HL-60 (cell line): ENCODE results near the gene CT83.

Source experiments
- DNase-seq, 2 experiments: peaks; one replicate each; pipeline ENCODE4 v3.0.0-alpha.2; 2010 to 2020; ENCODE audit warnings: low read depth in 1 of 2, low spot score in 1 of 2
- H3K27ac ChIP-seq: fragments of 250-450 bp; sonication (Bioruptor Pico); replicated peaks from 2 replicates; pipeline ENCODE4 v1.5.1; 2020; ENCODE audit warnings: mild to moderate bottlenecking, moderate library complexity
- H3K27me3 ChIP-seq: fragments of 250-450 bp; sonication (Bioruptor Pico); 2 replicates; pipeline ENCODE4 v1.5.1; 2021; ENCODE audit warnings: mild to moderate bottlenecking, moderate library complexity; ENCODE audit not compliant: insufficient read depth, poor library complexity, severe bottlenecking
- H3K4me3 ChIP-seq: replicated peaks from 2 replicates; pipeline ENCODE4 v1.5.1; 2011; ENCODE audit warnings: mild to moderate bottlenecking, control low read depth, low read length; ENCODE audit not compliant: insufficient read depth
- GABPA ChIP-seq: IDR thresholded peaks from 2 replicates; pipeline ENCODE4 v1.6.1; 2012; ENCODE audit warnings: low read depth
- POLR2AphosphoS5 ChIP-seq: IDR thresholded peaks from 2 replicates; pipeline ENCODE4 v1.6.1; 2012; ENCODE audit warnings: low read depth
- SPI1 ChIP-seq: IDR thresholded peaks from 2 replicates; pipeline ENCODE4 v1.6.1; 2012; ENCODE audit warnings: low read depth, mild to moderate bottlenecking, borderline replicate concordance
- TF ChIP-seq, protein P1 (sequence below): IDR thresholded peaks from 2 replicates; pipeline ENCODE4 v1.6.1; 2012; ENCODE audit warnings: low read depth; ENCODE audit not compliant: insufficient replicate concordance
- TF ChIP-seq, protein P2 (sequence below): IDR thresholded peaks from one replicate; pipeline ENCODE4 v1.5.1; 2011; ENCODE audit warnings: low read length, control low read depth, inconsistent platforms; ENCODE audit not compliant: insufficient read depth

Gene CT83

DNA sequence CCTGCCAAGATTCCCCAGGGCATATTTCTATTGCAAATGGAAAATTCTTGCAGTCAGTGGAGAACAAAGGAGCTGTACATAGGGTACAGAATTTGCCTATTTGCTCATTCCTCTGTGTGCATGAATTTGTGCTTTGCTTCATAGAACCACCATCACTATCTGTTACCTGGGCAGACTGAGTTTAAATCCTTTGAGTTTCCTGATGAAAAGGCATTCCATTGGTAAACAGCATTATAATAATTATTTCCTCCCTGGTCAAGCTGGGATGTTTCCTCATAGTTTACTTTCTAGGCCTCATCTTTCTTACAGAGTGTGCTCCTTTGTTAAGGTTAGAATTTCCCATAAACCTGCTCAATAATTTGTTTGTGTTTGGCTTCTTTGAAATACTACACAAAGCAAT is 27.2 kb downstream of the CT83 start:
- no peak for DNase-seq
- Histone ChIP-seq H3K27ac (no peak overlapping the region), H3K4me3 (no peak overlapping the region), H3K27me3 (no peaks in the 10 kb centered on the region)
- TF ChIP-seq SPI1: no peak
- TF ChIP-seq, protein P1, sequence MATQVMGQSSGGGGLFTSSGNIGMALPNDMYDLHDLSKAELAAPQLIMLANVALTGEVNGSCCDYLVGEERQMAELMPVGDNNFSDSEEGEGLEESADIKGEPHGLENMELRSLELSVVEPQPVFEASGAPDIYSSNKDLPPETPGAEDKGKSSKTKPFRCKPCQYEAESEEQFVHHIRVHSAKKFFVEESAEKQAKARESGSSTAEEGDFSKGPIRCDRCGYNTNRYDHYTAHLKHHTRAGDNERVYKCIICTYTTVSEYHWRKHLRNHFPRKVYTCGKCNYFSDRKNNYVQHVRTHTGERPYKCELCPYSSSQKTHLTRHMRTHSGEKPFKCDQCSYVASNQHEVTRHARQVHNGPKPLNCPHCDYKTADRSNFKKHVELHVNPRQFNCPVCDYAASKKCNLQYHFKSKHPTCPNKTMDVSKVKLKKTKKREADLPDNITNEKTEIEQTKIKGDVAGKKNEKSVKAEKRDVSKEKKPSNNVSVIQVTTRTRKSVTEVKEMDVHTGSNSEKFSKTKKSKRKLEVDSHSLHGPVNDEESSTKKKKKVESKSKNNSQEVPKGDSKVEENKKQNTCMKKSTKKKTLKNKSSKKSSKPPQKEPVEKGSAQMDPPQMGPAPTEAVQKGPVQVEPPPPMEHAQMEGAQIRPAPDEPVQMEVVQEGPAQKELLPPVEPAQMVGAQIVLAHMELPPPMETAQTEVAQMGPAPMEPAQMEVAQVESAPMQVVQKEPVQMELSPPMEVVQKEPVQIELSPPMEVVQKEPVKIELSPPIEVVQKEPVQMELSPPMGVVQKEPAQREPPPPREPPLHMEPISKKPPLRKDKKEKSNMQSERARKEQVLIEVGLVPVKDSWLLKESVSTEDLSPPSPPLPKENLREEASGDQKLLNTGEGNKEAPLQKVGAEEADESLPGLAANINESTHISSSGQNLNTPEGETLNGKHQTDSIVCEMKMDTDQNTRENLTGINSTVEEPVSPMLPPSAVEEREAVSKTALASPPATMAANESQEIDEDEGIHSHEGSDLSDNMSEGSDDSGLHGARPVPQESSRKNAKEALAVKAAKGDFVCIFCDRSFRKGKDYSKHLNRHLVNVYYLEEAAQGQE: no peak
- TF ChIP-seq POLR2AphosphoS5: no peak
- TF ChIP-seq GABPA: no peak
- TF ChIP-seq, protein P2, sequence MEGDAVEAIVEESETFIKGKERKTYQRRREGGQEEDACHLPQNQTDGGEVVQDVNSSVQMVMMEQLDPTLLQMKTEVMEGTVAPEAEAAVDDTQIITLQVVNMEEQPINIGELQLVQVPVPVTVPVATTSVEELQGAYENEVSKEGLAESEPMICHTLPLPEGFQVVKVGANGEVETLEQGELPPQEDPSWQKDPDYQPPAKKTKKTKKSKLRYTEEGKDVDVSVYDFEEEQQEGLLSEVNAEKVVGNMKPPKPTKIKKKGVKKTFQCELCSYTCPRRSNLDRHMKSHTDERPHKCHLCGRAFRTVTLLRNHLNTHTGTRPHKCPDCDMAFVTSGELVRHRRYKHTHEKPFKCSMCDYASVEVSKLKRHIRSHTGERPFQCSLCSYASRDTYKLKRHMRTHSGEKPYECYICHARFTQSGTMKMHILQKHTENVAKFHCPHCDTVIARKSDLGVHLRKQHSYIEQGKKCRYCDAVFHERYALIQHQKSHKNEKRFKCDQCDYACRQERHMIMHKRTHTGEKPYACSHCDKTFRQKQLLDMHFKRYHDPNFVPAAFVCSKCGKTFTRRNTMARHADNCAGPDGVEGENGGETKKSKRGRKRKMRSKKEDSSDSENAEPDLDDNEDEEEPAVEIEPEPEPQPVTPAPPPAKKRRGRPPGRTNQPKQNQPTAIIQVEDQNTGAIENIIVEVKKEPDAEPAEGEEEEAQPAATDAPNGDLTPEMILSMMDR: no peak

DNA sequence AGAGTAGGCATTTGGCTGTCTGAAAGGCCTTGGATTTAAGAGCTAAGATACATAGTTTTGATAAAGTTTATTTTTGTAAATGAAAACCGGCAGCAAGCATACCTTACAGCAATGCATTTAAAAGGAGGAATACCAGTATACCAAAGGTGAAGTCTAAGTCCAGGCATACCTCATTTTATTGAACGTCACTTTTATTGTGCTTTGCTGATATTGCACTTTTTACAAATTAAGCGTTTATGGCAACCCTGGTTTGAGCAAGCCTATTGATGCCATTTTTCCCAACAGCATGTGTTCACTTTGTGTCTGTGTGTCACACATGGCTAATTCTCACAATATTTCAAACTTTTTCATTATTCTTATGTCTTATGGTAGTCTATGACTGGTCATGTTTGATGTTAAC is 34.8 kb downstream of the CT83 start:
- no peak for DNase-seq
- Histone ChIP-seq H3K4me3 (no peak overlapping the region), H3K27me3 (no peaks in the 10 kb centered on the region), H3K27ac (no peak overlapping the region)
- no peak for TF ChIP-seq GABPA
- TF ChIP-seq POLR2AphosphoS5: no peak
- no peak for TF ChIP-seq SPI1
- TF ChIP-seq, protein P1: no peak
- TF ChIP-seq, protein P2: no peak

DNA sequence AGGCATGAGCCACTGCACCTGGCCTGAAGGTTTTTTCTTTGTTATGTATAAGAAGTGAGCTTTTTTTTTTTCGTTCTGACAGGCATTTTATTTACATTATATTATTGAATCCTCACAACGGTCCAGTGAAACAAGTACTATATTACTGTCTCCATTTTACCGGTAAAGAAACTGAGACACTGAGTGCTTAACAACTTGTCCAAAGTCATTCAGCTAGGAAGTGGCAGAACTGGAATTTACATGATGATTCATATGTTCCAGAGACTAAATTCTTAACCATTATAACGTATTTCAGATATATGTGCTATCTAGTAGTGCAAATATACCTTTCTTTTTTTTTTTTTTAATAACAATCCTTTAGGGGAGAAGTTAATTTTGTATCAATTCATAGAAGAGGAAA is 44.8 kb downstream of the CT83 start:
- no peak overlapping the region for H3K27ac ChIP-seq
- no peak overlapping the region for H3K4me3 ChIP-seq
- TF ChIP-seq, protein P1: no peak
- TF ChIP-seq, protein P2: no peak
- TF ChIP-seq SPI1 (no peak), POLR2AphosphoS5 (no peak), GABPA (no peak)
- no peak for DNase-seq
- no peaks in the 10 kb centered on the region for H3K27me3 ChIP-seq
